HG03103 (cell line): Measurements from ENCODE around the gene CFTR.
"Not testable (repeated sequence)": the region's sequence is repeated elsewhere in the genome, so short reads cannot be mapped to it uniquely, and the experiment has no call there.

ENCODE experiments used
- ATAC-seq: cut with Tn5 transposase; IDR thresholded peaks from one replicate; pipeline ENCODE4 v1.9.1; 2021; ENCODE audit warnings: low read depth; ENCODE audit not compliant: unreplicated experiment

Gene CFTR

GRCh38 chr7:117682681-117683385, 203.0 kb downstream of the CFTR start:
- ATAC-seq: no peak

DNA sequence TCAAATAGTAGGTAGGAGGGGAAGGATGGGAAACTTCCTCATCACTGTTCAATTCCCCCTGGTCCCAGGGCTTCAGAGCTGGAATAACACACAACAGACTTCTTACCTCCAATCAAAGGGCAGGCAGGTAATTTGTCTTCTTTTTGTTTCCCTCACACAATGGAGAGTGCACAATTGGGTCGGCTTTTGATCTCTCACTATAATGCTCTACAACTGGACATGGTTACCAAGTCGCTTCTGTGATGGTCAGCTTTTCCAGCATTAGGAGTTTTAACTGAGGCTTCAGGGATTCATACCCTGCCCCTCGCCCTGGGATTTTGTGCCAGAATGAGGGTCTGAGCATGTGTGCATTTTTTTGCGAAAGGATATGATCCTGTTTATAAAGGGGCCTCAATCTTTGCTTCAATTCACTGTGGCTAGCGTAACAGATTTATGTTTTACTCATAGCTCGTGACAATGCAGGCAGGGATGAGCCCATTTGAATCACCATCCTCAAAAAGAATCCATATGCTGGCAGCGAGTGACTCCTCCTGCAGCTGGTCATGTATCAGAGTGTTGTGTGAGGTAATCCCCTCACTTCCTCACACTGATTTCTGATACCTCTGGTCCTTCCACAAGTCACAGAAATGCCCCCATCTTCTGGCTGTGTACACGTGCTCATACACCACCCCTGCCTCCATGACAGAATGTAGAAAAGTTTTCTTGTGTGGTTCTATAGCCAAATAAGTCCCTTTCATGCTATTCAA, 203.8 kb downstream of the CFTR start:
- ATAC-seq: no peak

GRCh38 chr7:117685795-117686194, 206.0 kb downstream of the CFTR start:
- ATAC-seq: no peak

GRCh38 chr7:117686311-117686935, 206.6 kb downstream of the CFTR start:
- ATAC-seq: no peak

DNA sequence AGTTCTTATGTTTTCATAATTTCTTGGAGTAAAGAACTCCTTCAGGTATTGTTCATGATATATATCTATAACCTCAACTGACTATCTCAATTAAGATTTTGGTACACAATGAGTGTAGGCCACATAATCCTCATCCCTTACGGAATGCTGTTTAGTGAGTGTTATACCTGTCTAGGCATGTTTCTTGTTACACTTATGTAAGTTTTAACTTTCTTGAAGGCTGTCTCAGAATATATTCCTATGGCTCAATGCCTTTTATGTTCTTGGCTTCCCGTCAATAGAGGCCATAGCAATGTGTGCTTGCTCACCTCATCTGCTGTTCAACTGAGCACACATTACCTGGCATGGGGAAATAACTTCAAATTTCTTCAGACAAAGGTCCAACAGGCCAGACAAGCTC, 208.3 kb downstream of the CFTR start:
- ATAC-seq: no peak

DNA sequence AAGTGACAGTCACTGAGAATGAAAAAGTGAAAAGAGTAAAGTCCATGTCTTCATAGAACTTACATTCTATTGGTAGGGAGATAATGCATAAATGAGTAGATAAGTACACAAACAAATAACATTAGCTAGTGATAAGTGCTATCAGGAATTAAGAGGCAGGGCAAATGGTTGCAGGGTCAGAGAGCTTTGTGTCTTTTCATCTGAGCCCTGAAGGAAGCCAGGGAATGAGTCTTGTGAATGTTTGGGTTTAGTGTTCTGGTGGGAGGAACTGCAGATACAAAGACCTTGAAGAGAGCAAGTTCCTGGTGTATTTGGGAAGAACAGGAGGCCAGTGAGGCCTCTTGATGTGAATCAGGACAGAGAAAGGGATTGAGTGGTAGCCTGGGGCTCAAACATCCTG, 209.6 kb downstream of the CFTR start:
- ATAC-seq: no peak

DNA sequence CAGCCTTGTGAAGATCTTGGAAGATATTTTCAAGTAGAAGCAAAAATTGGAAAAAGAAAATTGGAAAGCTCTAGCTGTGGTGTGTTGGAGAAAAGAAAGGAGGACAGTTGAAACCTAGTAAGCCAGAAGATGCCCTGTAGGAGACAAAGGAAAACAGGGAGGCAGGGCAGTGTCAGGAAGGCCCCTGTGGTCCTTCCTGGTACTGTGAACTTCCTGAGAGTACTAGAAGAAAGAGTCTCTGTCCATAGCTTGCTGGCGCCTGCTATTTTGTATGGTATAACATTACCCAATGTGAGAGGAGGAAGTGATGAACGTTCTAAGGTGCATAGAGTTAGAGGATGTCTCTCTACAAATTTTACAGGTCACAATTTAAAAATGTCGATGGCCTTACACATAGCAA, 210.3 kb downstream of the CFTR start:
- no peak for ATAC-seq

DNA sequence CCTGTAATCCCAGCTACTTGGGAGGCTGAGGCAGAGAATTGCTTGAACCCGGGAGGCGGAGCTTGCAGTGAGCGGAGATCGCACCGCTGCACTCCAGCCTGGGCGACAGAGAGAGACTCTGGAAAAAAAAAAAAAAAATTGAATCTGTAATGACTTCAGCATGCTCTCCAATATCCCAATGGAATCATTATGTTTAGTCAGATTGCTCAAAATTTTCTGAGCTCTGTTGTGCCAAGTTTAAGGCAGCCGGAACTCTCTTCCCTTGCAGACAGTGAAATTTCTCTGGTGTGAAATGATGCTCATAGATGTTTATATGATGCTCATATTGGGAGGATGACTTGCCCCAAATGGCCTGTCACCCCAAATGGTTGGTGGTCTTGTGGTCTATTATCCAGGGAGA, 212.5 kb downstream of the CFTR start:
- ATAC-seq: no peak

DNA sequence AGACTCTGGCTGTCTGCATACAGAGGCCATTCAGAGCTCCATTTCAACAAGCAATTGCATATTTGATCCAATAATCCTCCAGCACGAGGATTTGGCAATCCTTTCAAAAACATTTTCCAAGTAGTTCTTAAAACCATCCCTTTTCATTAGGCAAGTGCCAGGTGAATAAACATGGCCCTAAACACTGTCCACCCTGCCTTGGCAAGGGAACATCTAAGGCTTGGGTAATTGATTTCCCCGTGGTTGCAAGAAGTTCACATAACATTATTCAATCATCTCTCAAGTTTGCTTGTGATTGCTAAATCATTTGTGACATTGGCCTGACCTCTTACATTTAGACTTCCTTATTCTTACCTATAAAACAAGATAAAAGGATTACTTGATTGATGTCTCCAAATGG, 218.2 kb downstream of the CFTR start:
- ATAC-seq: no peak

- no peak for ATAC-seq
Measured at GRCh38 chr7:117704063-117704462, 224.2 kb downstream of the CFTR start.

DNA sequence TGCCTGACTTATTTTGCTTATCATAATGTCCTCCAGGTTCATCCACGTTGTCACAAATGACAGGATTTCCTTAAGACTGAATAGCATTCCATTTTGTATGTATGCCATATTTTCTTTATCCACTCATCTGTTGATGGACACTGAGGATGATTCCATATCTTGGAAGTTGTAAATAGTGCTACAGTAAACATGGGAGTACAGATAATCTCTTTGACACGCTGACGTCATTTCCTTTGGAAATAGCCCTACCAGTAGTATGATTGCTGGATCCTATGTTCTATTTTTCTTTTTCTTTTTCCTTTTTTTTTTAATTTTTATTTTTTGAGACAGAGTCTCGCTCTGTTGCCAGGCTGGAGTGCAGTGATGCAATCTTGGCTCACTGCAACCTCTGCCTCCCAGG, 225.8 kb downstream of the CFTR start:
- ATAC-seq: no peak

- no peak for ATAC-seq
Measured at GRCh38 chr7:117706210-117706609, 226.4 kb downstream of the CFTR start.

- no peak for ATAC-seq
Measured at GRCh38 chr7:117707080-117707479, 227.3 kb downstream of the CFTR start.

DNA sequence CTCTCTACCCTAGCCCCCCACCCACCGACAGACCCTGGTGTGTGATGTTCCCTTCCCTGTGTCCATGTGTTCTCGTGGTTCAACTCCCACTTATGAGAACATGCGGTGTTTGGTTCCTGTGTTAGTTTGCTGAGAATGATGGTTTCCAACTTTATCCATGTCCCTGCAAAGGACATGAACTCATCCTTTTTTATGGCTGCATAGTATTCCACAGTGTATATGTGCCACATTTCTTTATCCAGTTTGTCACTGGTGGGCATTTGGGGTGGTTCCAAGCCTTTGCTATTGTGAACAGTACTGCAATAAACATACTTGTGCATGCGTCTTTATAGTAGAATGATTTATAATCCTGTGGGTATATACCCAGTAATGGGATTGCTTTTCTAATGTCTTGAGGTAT, 228.3 kb downstream of the CFTR start:
- ATAC-seq: not testable (repeated sequence)

- ATAC-seq: no peak
Measured at GRCh38 chr7:117711556-117711955, 231.7 kb downstream of the CFTR start.

- peak; percentile 79 for ATAC-seq
Measured at GRCh38 chr7:117715784-117716445, 236.1 kb downstream of the CFTR start.

DNA sequence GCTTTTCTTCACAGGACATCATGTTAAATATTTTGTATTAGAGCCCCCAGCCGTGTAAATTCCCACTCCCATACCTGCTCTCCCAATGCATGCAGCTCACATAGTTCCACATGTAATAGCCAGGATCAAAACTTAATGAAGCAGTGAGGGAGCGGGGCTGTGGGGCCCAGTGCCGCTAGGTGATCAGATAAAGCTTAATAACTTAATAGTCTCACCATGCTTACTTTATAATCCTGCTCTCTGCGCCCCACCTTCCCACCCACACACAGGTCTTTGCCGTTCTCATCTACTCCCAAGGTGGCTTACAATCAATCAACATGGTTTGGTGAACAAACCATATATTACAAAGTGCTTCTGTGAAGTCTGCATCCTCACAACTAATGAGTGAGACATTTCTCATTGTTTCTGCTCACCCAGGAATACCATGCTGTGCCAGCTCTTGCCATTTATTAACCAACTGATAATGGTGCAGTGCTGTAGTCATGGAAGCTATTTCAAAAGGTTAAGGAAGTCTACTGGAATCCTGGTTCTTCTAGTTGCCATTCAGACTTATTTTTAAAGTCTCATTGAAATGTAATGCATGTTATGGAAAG, 237.0 kb downstream of the CFTR start:
- no peak for ATAC-seq

GRCh38 chr7:117717357-117717756, 237.5 kb downstream of the CFTR start:
- no peak for ATAC-seq
